Ascending aorta (tissue), 2 donors: Measurements from ENCODE around the gene MUC3A. TPM values are rescaled to one million over a fixed set of nuclear protein-coding genes. Genes with fewer than 3 reads are reported as not detected.

ENCODE experiments used
- DNase-seq, 2 donors: peaks; one replicate each; pipeline ENCODE4 v3.0.0-alpha.2; 2019; ENCODE audit warnings: low spot score in 2 of 2
- H3K27ac ChIP-seq, 2 donors: fragments of 200-600 bp; sonication (generic); one replicate each; pipeline ENCODE4 v1.5.1; 2016 to 2017; ENCODE audit warnings: mild to moderate bottlenecking in 1 of 2
- H3K27me3 ChIP-seq: fragments of 200-600 bp; sonication (generic); one replicate; pipeline ENCODE4 v1.5.1; 2017
- H3K36me3 ChIP-seq, 2 donors: fragments of 200-600 bp; sonication (generic); one replicate each; pipeline ENCODE4 v1.5.1; 2016
- H3K4me1 ChIP-seq, 2 donors: fragments of 200-600 bp; sonication (generic); one replicate each; pipeline ENCODE4 v1.5.1; 2016 to 2017; ENCODE audit warnings: mild to moderate bottlenecking in 1 of 2
- H3K4me3 ChIP-seq, 2 donors: fragments of 200-600 bp; sonication (generic); one replicate each; pipeline ENCODE4 v1.5.1; 2016 to 2017; ENCODE audit warnings: mild to moderate bottlenecking in 1 of 2
- H3K9me3 ChIP-seq, 2 donors: fragments of 200-600 bp; sonication (generic); one replicate each; pipeline ENCODE4 v1.5.1; 2016
- intact Hi-C: fragments of 100-400 bp; cut with DNase I; formaldehyde crosslinking; loops from one replicate; pipeline ENCODE4 v1.15.1; 2023
- total RNA-seq: library from RNA; depleted of rRNA; stranded (reverse); fragments of >200 nt; gene quantifications from one replicate; pipeline ENCODE4 v1.1.0, GENCODE V29; 2016
- TF ChIP-seq, protein P1 (sequence below), 3 experiments: fragments of 200-600 bp in 2 of 3; fragments of 450-650 bp in 1 of 3; sonication (generic) in 2 of 3; IDR thresholded peaks; one replicate each; pipeline ENCODE4 v1.5.1; 2016 to 2019; ENCODE audit warnings: antibody characterized with exemption in 3 of 3, mild to moderate bottlenecking in 1 of 3, moderate library complexity in 1 of 3

MUC3A gene
- total RNA-seq, 1 donor from 2014 or later: not detected

- H3K27me3 ChIP-seq: no peaks in the 10 kb centered on the region
- no peak overlapping the region for H3K4me3 ChIP-seq
- DNase-seq: no peak
- TF ChIP-seq, protein P1, sequence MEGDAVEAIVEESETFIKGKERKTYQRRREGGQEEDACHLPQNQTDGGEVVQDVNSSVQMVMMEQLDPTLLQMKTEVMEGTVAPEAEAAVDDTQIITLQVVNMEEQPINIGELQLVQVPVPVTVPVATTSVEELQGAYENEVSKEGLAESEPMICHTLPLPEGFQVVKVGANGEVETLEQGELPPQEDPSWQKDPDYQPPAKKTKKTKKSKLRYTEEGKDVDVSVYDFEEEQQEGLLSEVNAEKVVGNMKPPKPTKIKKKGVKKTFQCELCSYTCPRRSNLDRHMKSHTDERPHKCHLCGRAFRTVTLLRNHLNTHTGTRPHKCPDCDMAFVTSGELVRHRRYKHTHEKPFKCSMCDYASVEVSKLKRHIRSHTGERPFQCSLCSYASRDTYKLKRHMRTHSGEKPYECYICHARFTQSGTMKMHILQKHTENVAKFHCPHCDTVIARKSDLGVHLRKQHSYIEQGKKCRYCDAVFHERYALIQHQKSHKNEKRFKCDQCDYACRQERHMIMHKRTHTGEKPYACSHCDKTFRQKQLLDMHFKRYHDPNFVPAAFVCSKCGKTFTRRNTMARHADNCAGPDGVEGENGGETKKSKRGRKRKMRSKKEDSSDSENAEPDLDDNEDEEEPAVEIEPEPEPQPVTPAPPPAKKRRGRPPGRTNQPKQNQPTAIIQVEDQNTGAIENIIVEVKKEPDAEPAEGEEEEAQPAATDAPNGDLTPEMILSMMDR (IDR thresholded peaks at IDR 0.05): no peak
- no peaks in the 10 kb centered on the region for H3K4me1 ChIP-seq
- no peaks in the 10 kb centered on the region for H3K36me3 ChIP-seq
- intact Hi-C loops: no loop called here
- no peak overlapping the region for H3K27ac ChIP-seq
- no peaks in the 10 kb centered on the region for H3K9me3 ChIP-seq
Observed at GRCh38 chr7:100946111-100946510, 3.2 kb upstream of the MUC3A start.

GRCh38 chr7:100946766-100947365 lies 2.5 kb upstream of the MUC3A start:
- Histone ChIP-seq H3K27me3 (no peaks in the 10 kb centered on the region), H3K4me1 (no peaks in the 10 kb centered on the region)

DNA sequence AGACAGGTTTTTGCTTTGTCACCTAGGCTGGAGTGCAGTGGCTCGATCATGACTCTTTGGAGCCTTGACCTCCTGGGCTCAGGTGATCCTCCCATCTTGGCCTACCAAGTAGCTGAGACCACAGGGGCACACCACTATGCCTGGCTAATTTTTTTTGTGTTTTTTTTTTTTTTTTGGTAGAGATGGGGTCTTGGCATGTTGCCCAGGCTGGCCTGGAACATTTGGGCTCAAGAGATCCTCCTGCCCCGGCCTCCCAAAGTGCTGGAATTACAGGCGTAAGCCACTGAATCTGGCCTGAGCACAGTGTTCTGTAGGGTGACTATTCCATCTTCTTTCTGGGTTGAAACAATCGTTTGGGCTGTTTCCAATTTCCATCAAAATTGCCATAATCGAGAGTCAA lies 1.5 kb upstream of the MUC3A start:
- no peaks in the 10 kb centered on the region for H3K9me3 ChIP-seq
- DNase-seq: no peak
- no peaks in the 10 kb centered on the region for H3K4me1 ChIP-seq
- intact Hi-C loops: no loop called here
- H3K27ac ChIP-seq: no peak overlapping the region
- no peak overlapping the region for H3K4me3 ChIP-seq
- TF ChIP-seq, protein P1 (IDR thresholded peaks at IDR 0.05): no peak
- H3K36me3 ChIP-seq: no peaks in the 10 kb centered on the region
- H3K27me3 ChIP-seq: no peaks in the 10 kb centered on the region

More at GRCh38 chr7:100946766-100947365, 2.5 kb upstream of the MUC3A start:
- TF ChIP-seq, protein P1 (IDR thresholded peaks at IDR 0.05): no peak
- no peak overlapping the region for H3K4me3 ChIP-seq
- intact Hi-C loops: no loop called here
- H3K9me3 ChIP-seq: no peaks in the 10 kb centered on the region
- no peak for DNase-seq
- no peaks in the 10 kb centered on the region for H3K36me3 ChIP-seq
- H3K27ac ChIP-seq: no peak overlapping the region

DNA sequence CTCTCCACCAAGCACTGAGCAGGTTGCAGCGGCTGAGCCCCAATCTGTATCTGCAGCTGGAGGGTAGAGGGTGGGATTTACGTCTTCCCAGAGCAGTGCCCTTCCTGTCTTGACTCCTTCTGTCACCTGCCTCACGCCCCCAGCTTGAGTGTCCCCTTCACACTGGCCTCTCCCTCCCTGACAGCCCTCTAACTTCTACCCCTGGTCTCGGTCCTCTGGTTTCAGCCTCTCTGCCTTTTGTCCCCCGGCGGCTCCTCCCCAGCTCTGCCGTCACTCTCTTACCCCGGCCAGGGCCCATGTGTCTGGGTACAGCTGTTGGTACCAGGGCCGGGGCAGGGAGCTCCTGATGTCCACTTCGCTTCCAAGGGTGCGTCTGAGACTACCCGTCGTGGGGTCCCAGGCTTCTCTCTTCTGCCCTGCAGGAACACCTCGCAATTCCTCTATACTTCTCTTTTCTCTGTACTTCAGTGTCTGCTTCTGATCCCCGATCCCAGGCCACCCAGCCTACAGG lies 654 bp downstream of the MUC3A start:
- no peaks in the 10 kb centered on the region for H3K36me3 ChIP-seq
- intact Hi-C loops: no loop called here
- no peaks in the 10 kb centered on the region for H3K4me1 ChIP-seq
- DNase-seq: no peak
- H3K9me3 ChIP-seq: no peaks in the 10 kb centered on the region
- TF ChIP-seq, protein P1 (IDR thresholded peaks at IDR 0.05): no peak
- H3K4me3 ChIP-seq: no peak overlapping the region
- H3K27ac ChIP-seq: no peak overlapping the region
- no peaks in the 10 kb centered on the region for H3K27me3 ChIP-seq

- H3K27me3 ChIP-seq: no peaks in the 10 kb centered on the region
- no peak for DNase-seq
Observed at GRCh38 chr7:100951172-100951571, 1.8 kb downstream of the MUC3A start.

More at GRCh38 chr7:100951172-100951571, 1.8 kb downstream of the MUC3A start:
- no peak overlapping the region for H3K4me3 ChIP-seq
- no peaks in the 10 kb centered on the region for H3K4me1 ChIP-seq
- no peak overlapping the region for H3K27ac ChIP-seq
- H3K9me3 ChIP-seq: no peaks in the 10 kb centered on the region
- no peaks in the 10 kb centered on the region for H3K36me3 ChIP-seq
- TF ChIP-seq, protein P1 (IDR thresholded peaks at IDR 0.05): no peak
- intact Hi-C loops: no loop called here
